HepG2 (cell line): Measurements from ENCODE around the gene NDST1. TPM values are rescaled to one million over a fixed set of nuclear protein-coding genes. Genes with fewer than 3 reads are reported as not detected.

ENCODE experiments used
- ATM ChIP-seq: fragments of 450-650 bp; IDR thresholded peaks from 2 replicates; pipeline ENCODE4 v1.7.1; 2017; ENCODE audit warnings: mild to moderate bottlenecking, borderline replicate concordance
- CHD4 ChIP-seq: fragments of 200-600 bp; sonication (generic); IDR thresholded peaks from 2 replicates; pipeline ENCODE4 v1.7.0; 2017; ENCODE audit warnings: mild to moderate bottlenecking, low read length, borderline replicate concordance
- EP300 ChIP-seq, 3 experiments: sonication (generic) in 1 of 3; formaldehyde crosslinking in 1 of 3; IDR thresholded peaks; 2 replicates each; pipeline versions ENCODE4 v1.5.1 to v1.6.1; 2011 to 2020; ENCODE audit warnings: low read depth in 2 of 3, low read length in 2 of 3, borderline replicate concordance in 1 of 3, improper control_type of control experiment in 1 of 3, mild to moderate bottlenecking in 1 of 3, missing genetic modification reagents in 1 of 3, moderate library complexity in 1 of 3
- GFI1 ChIP-seq: sonication (generic); formaldehyde crosslinking; IDR thresholded peaks from 2 replicates; pipeline ENCODE4 v1.5.0; 2020; ENCODE audit warnings: missing genetic modification reagents, mild to moderate bottlenecking, borderline replicate concordance
- GPN1 ChIP-seq: sonication (generic); formaldehyde crosslinking; IDR thresholded peaks from 2 replicates; pipeline ENCODE4 v1.5.1; 2020; ENCODE audit warnings: missing genetic modification reagents, borderline replicate concordance
- HNF4G ChIP-seq, 2 experiments: sonication (generic) in 1 of 2; formaldehyde crosslinking in 1 of 2; IDR thresholded peaks; 2 replicates each; pipeline versions ENCODE4 v1.4.0 to v1.6.1; 2011 to 2020; ENCODE audit warnings: borderline replicate concordance in 2 of 2, low read depth in 2 of 2, mild to moderate bottlenecking in 2 of 2, low read length in 1 of 2, missing genetic modification reagents in 1 of 2, moderate library complexity in 1 of 2
- KDM3A ChIP-seq: IDR thresholded peaks from 2 replicates; pipeline ENCODE4 v1.6.1; 2018; ENCODE audit warnings: low read depth, missing compliant biosample characterization
- MAZ ChIP-seq, 2 experiments: sonication (generic) in 1 of 2; formaldehyde crosslinking in 1 of 2; IDR thresholded peaks; 2 replicates each; pipeline versions ENCODE4 v1.5.0 to v1.6.1; 2012 to 2020; ENCODE audit warnings: low read depth in 2 of 2, mild to moderate bottlenecking in 2 of 2, borderline replicate concordance in 1 of 2, improper control_type of control experiment in 1 of 2, low read length in 1 of 2, missing genetic modification reagents in 1 of 2, moderate library complexity in 1 of 2
- MEIS1 ChIP-seq: sonication (generic); formaldehyde crosslinking; IDR thresholded peaks from 2 replicates; pipeline ENCODE4 v1.9.0; 2021; ENCODE audit warnings: mild to moderate bottlenecking, missing genetic modification reagents, moderate library complexity, borderline replicate concordance
- MZF1 ChIP-seq: sonication (generic); formaldehyde crosslinking; IDR thresholded peaks from 2 replicates; pipeline ENCODE4 v1.8.1; 2023; ENCODE audit warnings: mild to moderate bottlenecking, missing genetic modification reagents, borderline replicate concordance
- NR1H2 ChIP-seq: sonication (generic); formaldehyde crosslinking; IDR thresholded peaks from 2 replicates; pipeline ENCODE4 v1.8.1; 2022; ENCODE audit warnings: low read depth, missing genetic modification reagents, borderline replicate concordance
- NR2C2 ChIP-seq: sonication (generic); formaldehyde crosslinking; IDR thresholded peaks from 2 replicates; pipeline ENCODE4 v1.4.0; 2020; ENCODE audit warnings: missing genetic modification reagents, mild to moderate bottlenecking, moderate library complexity, borderline replicate concordance
- RARA ChIP-seq: IDR thresholded peaks from 2 replicates; pipeline ENCODE4 v1.6.1; 2016; ENCODE audit warnings: missing genetic modification reagents, missing compliant biosample characterization
- SOX13 ChIP-seq, 3 experiments: fragments of 450-650 bp in 1 of 3; sonication (generic) in 1 of 3; formaldehyde crosslinking in 1 of 3; IDR thresholded peaks in 2 of 3; conservative IDR thresholded peaks in 1 of 3; 2 replicates each; pipeline versions ENCODE4 v1.5.0 to v1.6.1; 2016 to 2020; ENCODE audit warnings: antibody characterized with exemption in 1 of 3, mild to moderate bottlenecking in 1 of 3, missing compliant biosample characterization in 1 of 3, missing genetic modification reagents in 1 of 3, moderate library complexity in 1 of 3
- SOX5 ChIP-seq: IDR thresholded peaks from 2 replicates; pipeline ENCODE4 v1.6.1; 2016; ENCODE audit warnings: borderline replicate concordance
- TAF1 ChIP-seq: sonication (generic); formaldehyde crosslinking; IDR thresholded peaks from 2 replicates; pipeline ENCODE4 v1.4.0; 2020; ENCODE audit warnings: missing genetic modification reagents
- TOPORS ChIP-seq: sonication (generic); formaldehyde crosslinking; IDR thresholded peaks from 2 replicates; pipeline ENCODE4 v1.8.0; 2023; ENCODE audit warnings: mild to moderate bottlenecking, missing genetic modification reagents
- ZNF446 ChIP-seq: sonication (generic); formaldehyde crosslinking; IDR thresholded peaks from 2 replicates; pipeline ENCODE4 v1.5.0; 2020; ENCODE audit warnings: mild to moderate bottlenecking, missing genetic modification reagents
- ZNF788 ChIP-seq: sonication (generic); formaldehyde crosslinking; IDR thresholded peaks from 2 replicates; pipeline ENCODE4 v1.5.0; 2020; ENCODE audit warnings: mild to moderate bottlenecking, missing genetic modification reagents, borderline replicate concordance
- polyA plus RNA-seq, 8 experiments: library from polyadenylated mRNA; depleted of rRNA in 3 of 8; stranded (reverse) in 7 of 8; unstranded in 1 of 8; fragments of >200 nt; fragmentation: Illumina TruSeq in 4 of 8; extraction: Trizol in 4 of 8; gene quantifications; 2 replicates each; pipeline versions ENCODE4 v1.2.1 to v1.2.3, GENCODE V29; 2011 to 2016; ENCODE audit warnings: low read depth in 4 of 8, missing spikeins in 1 of 8, mixed read lengths in 1 of 8; ENCODE audit not compliant: insufficient read depth in 1 of 8
- total RNA-seq, 5 experiments: library from RNA; depleted of rRNA; stranded (reverse); fragments of >200 nt; fragmentation: Illumina TruSeq; extraction: Trizol; gene quantifications; 2 replicates each; pipeline ENCODE4 v1.2.3, GENCODE V29; 2016; ENCODE audit warnings: low read depth in 1 of 5
- TF ChIP-seq, protein P1 (sequence below): sonication (generic); formaldehyde crosslinking; IDR thresholded peaks from 2 replicates; pipeline ENCODE4 v1.4.0; 2020; ENCODE audit warnings: missing genetic modification reagents
- TF ChIP-seq, protein P2 (sequence below): sonication (generic); formaldehyde crosslinking; IDR thresholded peaks from 2 replicates; pipeline ENCODE4 v1.5.1; 2020; ENCODE audit warnings: missing genetic modification reagents, mild to moderate bottlenecking, borderline replicate concordance
- TF ChIP-seq, protein P3 (sequence below): sonication (generic); formaldehyde crosslinking; IDR thresholded peaks from 2 replicates; pipeline ENCODE4 v1.5.0; 2020; ENCODE audit warnings: missing genetic modification reagents

The NDST1 gene
- total and polyA plus RNA-seq, 2 of the 13 experiments (the other 11 are each of a cell fraction or from before 2014, with no cell fraction given), result 23.8 to 26.2 TPM

DNA sequence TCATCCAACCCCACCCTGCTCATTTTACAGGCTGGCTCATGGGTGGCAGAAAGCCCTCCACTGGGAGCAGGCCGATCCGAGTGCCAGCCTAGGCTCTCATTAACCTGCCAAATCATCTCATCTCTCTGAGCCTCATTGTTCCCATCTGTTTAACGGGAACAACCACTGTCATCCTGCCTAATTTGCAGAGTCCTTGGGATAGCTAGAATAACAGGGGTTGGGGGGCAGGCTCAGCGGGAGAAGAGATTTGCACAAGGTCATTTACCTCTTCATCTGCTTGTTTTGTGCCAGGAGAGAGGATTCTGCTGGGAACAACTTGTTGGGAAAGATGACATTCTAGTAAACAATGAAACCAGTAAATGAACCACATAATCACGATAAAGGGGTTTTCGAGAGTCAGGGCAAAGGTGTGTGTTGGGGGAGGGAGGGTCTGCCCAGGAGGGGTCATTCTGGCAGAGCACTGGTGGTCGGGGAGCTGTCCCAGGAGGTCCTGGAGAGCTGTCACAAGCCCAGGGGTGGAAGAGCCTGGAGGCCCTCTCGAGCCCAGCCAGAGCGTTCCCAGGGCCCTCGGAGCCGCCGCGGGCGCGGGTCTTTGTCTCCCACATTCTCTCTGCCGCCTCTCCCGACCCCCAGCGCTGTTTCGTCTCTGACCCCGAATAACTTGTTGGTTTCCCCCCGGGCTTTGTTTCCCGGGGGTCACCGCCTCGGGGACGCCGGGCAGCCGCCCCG is 22.8 kb upstream of the NDST1 start (continued):
- TF ChIP-seq, protein P1, sequence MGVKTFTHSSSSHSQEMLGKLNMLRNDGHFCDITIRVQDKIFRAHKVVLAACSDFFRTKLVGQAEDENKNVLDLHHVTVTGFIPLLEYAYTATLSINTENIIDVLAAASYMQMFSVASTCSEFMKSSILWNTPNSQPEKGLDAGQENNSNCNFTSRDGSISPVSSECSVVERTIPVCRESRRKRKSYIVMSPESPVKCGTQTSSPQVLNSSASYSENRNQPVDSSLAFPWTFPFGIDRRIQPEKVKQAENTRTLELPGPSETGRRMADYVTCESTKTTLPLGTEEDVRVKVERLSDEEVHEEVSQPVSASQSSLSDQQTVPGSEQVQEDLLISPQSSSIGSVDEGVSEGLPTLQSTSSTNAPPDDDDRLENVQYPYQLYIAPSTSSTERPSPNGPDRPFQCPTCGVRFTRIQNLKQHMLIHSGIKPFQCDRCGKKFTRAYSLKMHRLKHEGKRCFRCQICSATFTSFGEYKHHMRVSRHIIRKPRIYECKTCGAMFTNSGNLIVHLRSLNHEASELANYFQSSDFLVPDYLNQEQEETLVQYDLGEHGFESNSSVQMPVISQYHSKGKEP, result no peak
- no peak for TF ChIP-seq GPN1 (CRISPR knock-in tag)
- TF ChIP-seq EP300 (IDR thresholded peaks at IDR 0.05; ENCODE audit: low read depth in 2 of 2, low read length in 2 of 2), result peak in 1 of 2 experiments; percentile 35; a peak in 1 of 4 replicates
- no peak for TF ChIP-seq EP300 (CRISPR knock-in tag; IDR thresholded peaks at IDR 0.05; ENCODE audit: borderline replicate concordance)
- no peak for TF ChIP-seq MEIS1 (CRISPR knock-in tag)
- peak; percentile 48; the same call in 1 of the 2 replicates for TF ChIP-seq SOX5 (CRISPR knock-in tag)
- TF ChIP-seq CHD4, result peak; percentile 93; the same call in 1 of the 2 replicates
- TF ChIP-seq, protein P2, sequence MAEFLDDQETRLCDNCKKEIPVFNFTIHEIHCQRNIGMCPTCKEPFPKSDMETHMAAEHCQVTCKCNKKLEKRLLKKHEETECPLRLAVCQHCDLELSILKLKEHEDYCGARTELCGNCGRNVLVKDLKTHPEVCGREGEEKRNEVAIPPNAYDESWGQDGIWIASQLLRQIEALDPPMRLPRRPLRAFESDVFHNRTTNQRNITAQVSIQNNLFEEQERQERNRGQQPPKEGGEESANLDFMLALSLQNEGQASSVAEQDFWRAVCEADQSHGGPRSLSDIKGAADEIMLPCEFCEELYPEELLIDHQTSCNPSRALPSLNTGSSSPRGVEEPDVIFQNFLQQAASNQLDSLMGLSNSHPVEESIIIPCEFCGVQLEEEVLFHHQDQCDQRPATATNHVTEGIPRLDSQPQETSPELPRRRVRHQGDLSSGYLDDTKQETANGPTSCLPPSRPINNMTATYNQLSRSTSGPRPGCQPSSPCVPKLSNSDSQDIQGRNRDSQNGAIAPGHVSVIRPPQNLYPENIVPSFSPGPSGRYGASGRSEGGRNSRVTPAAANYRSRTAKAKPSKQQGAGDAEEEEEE (CRISPR knock-in tag), result 0 out of 2 replicates have a peak, but pooled peaks have one; percentile 62
- no peak for TF ChIP-seq MZF1 (CRISPR knock-in tag)
- TF ChIP-seq, protein P3, sequence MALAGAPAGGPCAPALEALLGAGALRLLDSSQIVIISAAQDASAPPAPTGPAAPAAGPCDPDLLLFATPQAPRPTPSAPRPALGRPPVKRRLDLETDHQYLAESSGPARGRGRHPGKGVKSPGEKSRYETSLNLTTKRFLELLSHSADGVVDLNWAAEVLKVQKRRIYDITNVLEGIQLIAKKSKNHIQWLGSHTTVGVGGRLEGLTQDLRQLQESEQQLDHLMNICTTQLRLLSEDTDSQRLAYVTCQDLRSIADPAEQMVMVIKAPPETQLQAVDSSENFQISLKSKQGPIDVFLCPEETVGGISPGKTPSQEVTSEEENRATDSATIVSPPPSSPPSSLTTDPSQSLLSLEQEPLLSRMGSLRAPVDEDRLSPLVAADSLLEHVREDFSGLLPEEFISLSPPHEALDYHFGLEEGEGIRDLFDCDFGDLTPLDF (CRISPR knock-in tag), result no peak
- no peak for TF ChIP-seq HNF4G (IDR thresholded peaks at IDR 0.05; ENCODE audit: borderline replicate concordance, low read depth, low read length)
- TF ChIP-seq HNF4G (CRISPR knock-in tag; IDR thresholded peaks at IDR 0.05; ENCODE audit: borderline replicate concordance, low read depth), result no peak
- 0 out of 2 replicates have a peak, but pooled peaks have one; percentile 35 for TF ChIP-seq GFI1 (CRISPR knock-in tag)
- peak; percentile 5; the same call in 1 of the 2 replicates for TF ChIP-seq MAZ (IDR thresholded peaks at IDR 0.05; ENCODE audit: borderline replicate concordance, low read depth, low read length)
- no peak; the same call in 1 of the 2 replicates for TF ChIP-seq MAZ (CRISPR knock-in tag; IDR thresholded peaks at IDR 0.05; ENCODE audit: low read depth)
- no peak for TF ChIP-seq SOX13 (IDR thresholded peaks at IDR 0.05)
- TF ChIP-seq SOX13 (CRISPR knock-in tag; conservative IDR thresholded peaks at IDR 0.05 in 1 of 2, IDR thresholded peaks at IDR 0.05 in 1 of 2), result peak in 1 of 2 experiments; percentile 45; a peak in 2 of 4 replicates
- no peak for TF ChIP-seq RARA (CRISPR knock-in tag)
- no peak for TF ChIP-seq TOPORS
- no peak for TF ChIP-seq ZNF446 (CRISPR knock-in tag)
- no peak for TF ChIP-seq ATM
- TF ChIP-seq NR1H2, result no peak
- no peak for TF ChIP-seq TAF1 (CRISPR knock-in tag)
- TF ChIP-seq NR2C2 (CRISPR knock-in tag), result no peak
- no peak; the same call in 1 of the 2 replicates for TF ChIP-seq ZNF788 (CRISPR knock-in tag)
- TF ChIP-seq KDM3A, result no peak
